ENCODE measurements around the gene PIGU. TPM values are rescaled to one million over a fixed set of nuclear protein-coding genes. Genes with fewer than 3 reads are reported as not detected.
"Not testable (repeated sequence)": the region's sequence is repeated elsewhere in the genome, so short reads cannot be mapped to it uniquely, and the experiment has no call there.

Gene PIGU
- total and polyA plus RNA-seq, 11 donors = 10.8 to 24.8 (median 16.1) TPM

DNA sequence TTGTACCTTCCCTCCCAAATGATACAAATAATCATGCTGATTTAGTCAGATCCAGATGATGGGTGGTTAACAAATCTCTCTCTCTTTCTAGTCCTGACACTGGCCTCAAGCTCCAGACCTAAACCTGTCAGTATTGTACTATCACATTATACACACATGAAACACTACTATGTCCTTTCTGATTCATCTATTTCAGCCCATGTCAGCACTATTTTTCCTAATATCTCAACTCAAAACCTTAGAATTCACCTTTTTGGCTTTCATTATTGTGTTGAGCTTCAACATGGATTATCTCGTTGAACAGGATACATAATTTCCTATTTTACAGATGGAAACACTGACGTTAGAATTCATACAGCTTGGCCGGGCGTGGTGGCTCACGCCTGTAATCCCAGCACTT, 3.5 kb downstream of the PIGU start:
- TF ChIP-seq, protein P1, sequence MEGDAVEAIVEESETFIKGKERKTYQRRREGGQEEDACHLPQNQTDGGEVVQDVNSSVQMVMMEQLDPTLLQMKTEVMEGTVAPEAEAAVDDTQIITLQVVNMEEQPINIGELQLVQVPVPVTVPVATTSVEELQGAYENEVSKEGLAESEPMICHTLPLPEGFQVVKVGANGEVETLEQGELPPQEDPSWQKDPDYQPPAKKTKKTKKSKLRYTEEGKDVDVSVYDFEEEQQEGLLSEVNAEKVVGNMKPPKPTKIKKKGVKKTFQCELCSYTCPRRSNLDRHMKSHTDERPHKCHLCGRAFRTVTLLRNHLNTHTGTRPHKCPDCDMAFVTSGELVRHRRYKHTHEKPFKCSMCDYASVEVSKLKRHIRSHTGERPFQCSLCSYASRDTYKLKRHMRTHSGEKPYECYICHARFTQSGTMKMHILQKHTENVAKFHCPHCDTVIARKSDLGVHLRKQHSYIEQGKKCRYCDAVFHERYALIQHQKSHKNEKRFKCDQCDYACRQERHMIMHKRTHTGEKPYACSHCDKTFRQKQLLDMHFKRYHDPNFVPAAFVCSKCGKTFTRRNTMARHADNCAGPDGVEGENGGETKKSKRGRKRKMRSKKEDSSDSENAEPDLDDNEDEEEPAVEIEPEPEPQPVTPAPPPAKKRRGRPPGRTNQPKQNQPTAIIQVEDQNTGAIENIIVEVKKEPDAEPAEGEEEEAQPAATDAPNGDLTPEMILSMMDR (IDR thresholded peaks at IDR 0.05) = no peak
- TF ChIP-seq POLR2A (IDR thresholded peaks at IDR 0.05) = no peak
- intact Hi-C loops (cut with DNase I) = no loop called here
- Histone ChIP-seq H3K9me3 (peaks cover 0 to 8% (median 0%) of the 10 kb centered on the region in 12 donors), H3K4me3 (no peak overlapping the region), H3K27ac (no peak overlapping the region), H3K36me3 (no peaks in the 10 kb centered on the region), H3K4me1 (peaks cover 0 to 20% (median 9%) of the 10 kb centered on the region in 12 donors), H3K27me3 (no peaks in the 10 kb centered on the region)
- WGBS, 4 donors = 90 to 92% (median 91%) methylated on average over 5 of the region's 5 CpGs
- ATAC-seq (no peak), DNase-seq (no peak)

DNA sequence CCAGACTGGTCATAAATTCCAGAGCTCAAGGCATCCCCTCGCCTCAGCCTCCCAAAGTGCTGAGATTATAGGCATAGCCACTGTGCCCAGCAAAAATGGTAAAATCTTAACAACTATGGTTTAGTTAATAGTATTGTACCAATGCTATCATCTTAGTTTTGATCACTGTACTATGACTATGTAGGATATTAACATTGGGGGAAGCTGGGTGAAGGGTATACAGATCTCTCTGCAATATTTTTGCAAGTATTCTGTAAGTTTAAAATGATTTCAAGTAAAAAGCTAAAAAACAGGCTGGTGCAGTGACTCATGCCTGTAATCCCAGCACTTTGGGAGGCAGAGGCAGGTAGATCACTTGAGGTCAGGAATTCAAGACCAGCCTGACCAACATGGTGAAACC, 7.8 kb downstream of the PIGU start:
- Histone ChIP-seq H3K36me3 (no peaks in the 10 kb centered on the region), H3K9me3 (peaks cover 0 to 8% (median 0%) of the 10 kb centered on the region in 12 donors), H3K4me1 (no peaks in the 10 kb centered on the region), H3K27me3 (no peaks in the 10 kb centered on the region), H3K4me3 (no peak overlapping the region), H3K27ac (no peak overlapping the region)
- DNase-seq (no peak), ATAC-seq (no peak)
- intact Hi-C loops (cut with DNase I) = no loop called here
- TF ChIP-seq POLR2A (IDR thresholded peaks at IDR 0.05) = no peak
- TF ChIP-seq, protein P1 (IDR thresholded peaks at IDR 0.05) = no peak
- 98 to 100% (median 99%) methylated on average over 1 of the region's 1 CpG for WGBS, 4 donors

DNA sequence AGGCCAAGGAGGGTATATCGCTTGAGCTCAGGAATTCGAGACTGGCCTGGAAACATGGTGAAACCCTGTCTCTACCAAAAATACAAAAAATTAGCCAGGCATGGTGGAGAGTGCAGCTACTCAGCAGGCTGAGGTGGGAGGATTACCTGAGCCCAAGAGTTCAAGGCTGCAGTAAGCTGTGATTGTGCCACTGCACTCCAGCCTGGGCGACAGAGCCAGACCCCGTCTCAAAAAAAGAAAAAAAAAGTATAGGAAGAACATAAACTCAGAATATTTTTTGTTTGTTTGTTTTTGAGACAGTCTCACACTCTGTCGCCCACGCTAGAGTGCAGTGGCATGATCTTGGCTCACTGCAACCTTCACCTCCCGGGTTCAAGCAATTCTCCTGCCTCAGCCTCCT, 12.1 kb downstream of the PIGU start:
- H3K27me3 ChIP-seq; DNase-seq; H3K4me1 ChIP-seq; H3K4me3 ChIP-seq; H3K36me3 ChIP-seq; H3K27ac ChIP-seq; H3K9me3 ChIP-seq; intact Hi-C loops (cut with DNase I); ATAC-seq: not testable (repeated sequence)
- 95 to 98% (median 97%) methylated on average over 7 of the region's 7 CpGs for WGBS, 4 donors

DNA sequence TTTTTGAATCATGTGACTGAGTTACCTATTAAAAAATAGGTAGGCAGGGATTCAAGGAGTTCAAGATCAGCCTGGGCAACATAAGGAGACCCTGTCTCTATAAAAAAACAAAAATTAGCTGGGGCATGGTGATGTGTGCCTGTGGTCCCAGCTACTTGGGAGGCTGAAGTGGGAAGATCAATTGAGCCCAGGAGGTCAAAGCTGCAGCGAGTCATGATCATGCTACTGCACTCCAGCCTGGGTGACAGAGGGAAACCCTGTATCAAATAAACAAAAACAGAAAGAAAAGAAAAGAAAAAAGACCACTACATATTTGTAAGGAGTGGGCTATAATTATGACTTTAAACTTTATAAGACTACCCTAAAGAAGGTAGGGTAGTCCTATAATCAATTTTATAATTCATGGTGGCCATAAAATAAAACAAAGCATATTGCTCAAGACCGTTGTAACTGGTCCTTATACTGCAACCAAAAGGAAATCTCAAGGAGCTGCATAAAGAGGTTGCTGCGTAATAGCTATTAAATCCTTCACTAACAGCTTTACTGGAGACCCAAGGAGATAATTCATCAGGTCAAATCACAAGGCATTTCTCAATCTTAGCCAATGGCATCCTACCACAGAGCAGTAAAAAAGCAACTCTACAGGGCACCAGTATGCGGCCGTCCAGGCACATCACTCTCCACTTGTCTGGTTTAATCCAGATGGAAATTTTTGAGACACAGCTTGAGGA, 13.5 kb downstream of the PIGU start:
- TF ChIP-seq, protein P1 (IDR thresholded peaks at IDR 0.05) = no peak
- TF ChIP-seq POLR2A (IDR thresholded peaks at IDR 0.05) = no peak
- Histone ChIP-seq H3K27ac (no peak overlapping the region), H3K36me3 (no peaks in the 10 kb centered on the region), H3K4me3 (no peak overlapping the region), H3K27me3 (no peaks in the 10 kb centered on the region), H3K9me3 (no peaks in the 10 kb centered on the region), H3K4me1 (no peaks in the 10 kb centered on the region)
- no peak for ATAC-seq
- DNase-seq = no peak
- 92 to 96% (median 92%) methylated on average over 5 of the region's 5 CpGs for WGBS, 4 donors
- intact Hi-C loops (cut with DNase I) = no loop called here

DNA sequence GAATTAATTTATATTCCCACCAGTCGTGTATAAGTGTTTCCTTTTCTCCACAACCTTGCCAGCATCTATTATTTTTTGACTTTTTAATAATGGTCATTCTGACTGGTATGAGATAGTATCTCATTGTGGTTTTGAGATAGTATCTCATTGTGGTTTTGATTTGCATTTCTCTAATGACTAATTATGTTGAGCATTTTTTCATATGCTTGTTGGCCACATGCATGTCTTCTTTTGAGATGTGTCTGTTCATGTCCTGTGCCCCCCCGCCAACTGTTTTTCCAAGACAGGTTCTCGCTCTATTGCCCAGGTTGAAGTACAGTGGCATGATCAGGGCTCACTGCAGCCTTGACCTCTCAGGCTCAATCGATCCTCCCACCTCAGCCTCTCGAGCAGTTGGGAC, 15.1 kb downstream of the PIGU start:
- H3K9me3 ChIP-seq; H3K36me3 ChIP-seq; DNase-seq; H3K27me3 ChIP-seq; ATAC-seq; H3K4me3 ChIP-seq; H3K4me1 ChIP-seq; intact Hi-C loops (cut with DNase I); H3K27ac ChIP-seq: not testable (repeated sequence)
- 89 to 92% (median 91%) methylated on average over 5 of the region's 5 CpGs for WGBS, 4 donors

DNA sequence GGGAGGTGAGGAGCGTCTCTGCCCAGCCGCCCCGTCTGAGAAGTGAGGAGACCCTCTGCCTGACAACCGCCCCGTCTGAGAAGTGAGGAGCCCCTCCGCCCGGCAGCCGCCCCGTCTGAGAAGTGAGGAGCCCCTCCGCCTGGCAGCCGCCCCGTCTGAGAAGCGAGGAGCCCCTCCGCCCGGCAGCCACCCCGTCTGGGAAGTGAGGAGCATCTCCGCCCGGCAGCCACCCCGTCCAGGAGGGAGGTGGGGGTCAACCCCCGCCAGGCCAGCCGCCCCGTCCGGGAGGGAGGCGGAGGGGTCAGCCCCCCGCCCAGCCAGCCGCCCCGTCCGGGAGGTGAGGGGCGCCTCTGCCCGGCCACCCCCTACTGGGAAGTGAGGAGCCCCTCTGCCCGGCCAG, 18.2 kb downstream of the PIGU start:
- H3K4me1 ChIP-seq; intact Hi-C loops (cut with DNase I); H3K27me3 ChIP-seq; H3K9me3 ChIP-seq; DNase-seq; ATAC-seq; H3K4me3 ChIP-seq; H3K27ac ChIP-seq: not testable (repeated sequence)
- WGBS, 4 donors = 93 to 100% (median 95%) methylated on average over 6 to 31 of the region's 31 CpGs
- H3K36me3 ChIP-seq = peaks cover 0 to 23% (median 4%) of the 10 kb centered on the region in 9 donors

Data from heart left ventricle (tissue), 16 donors.